Common myeloid progenitor, CD34-positive (primary cell): ENCODE results near the gene PET100.

ENCODE experiments used
- CTCF ChIA-PET: fragments of 350-600 bp; sonication (Branson Sonifier 250); formaldehyde crosslinking; loops from one replicate; lab custom pipeline; 2021; ENCODE audit warnings: antibody characterized with exemption; lab: Charles Lee
- POLR2A ChIA-PET: fragments of 350-600 bp; sonication (Branson Sonifier 250); formaldehyde crosslinking; loops from one replicate; lab custom pipeline; 2021; ENCODE audit warnings: antibody characterized with exemption; lab: Charles Lee
- DNase-seq, 3 donors: peaks; one replicate each; pipeline versions ENCODE4 v3.0.0 to v3.0.0-alpha.2; 2013
- H3K27ac ChIP-seq, 2 experiments: 1 replicate in 1 of 2; 2 replicates in 1 of 2; pipeline ENCODE4 v1.7.0; 2013; ENCODE audit warnings: inconsistent platforms in 2 of 2, low read length in 2 of 2, mild to moderate bottlenecking in 2 of 2, low read depth in 1 of 2, moderate library complexity in 1 of 2; ENCODE audit not compliant: severe bottlenecking in 2 of 2, insufficient read depth in 1 of 2, poor library complexity in 1 of 2
- H3K27me3 ChIP-seq, 5 experiments: replicated peaks in 2 of 5; 1 replicate in 3 of 5; 2 replicates in 2 of 5; pipeline versions ENCODE4 v1.6.1 to v1.7.0; 2013; ENCODE audit warnings: low read length in 4 of 5, mild to moderate bottlenecking in 2 of 5, moderate library complexity in 2 of 5, inconsistent platforms in 1 of 5; ENCODE audit not compliant: insufficient read depth in 5 of 5, control insufficient read depth in 4 of 5
- H3K36me3 ChIP-seq, 4 experiments: 1 replicate in 2 of 4; 2 replicates in 2 of 4; pipeline versions ENCODE4 v1.6.1 to v1.7.0; 2013; ENCODE audit warnings: low read length in 3 of 4, control low read depth in 1 of 4, mild to moderate bottlenecking in 1 of 4; ENCODE audit not compliant: control insufficient read depth in 4 of 4, insufficient read depth in 4 of 4
- H3K4me1 ChIP-seq, 4 experiments: 1 replicate in 3 of 4; 2 replicates in 1 of 4; pipeline versions ENCODE4 v1.6.1 to v1.7.1; 2013; ENCODE audit warnings: low read length in 3 of 4, mild to moderate bottlenecking in 3 of 4, control low read depth in 1 of 4, inconsistent platforms in 1 of 4, moderate library complexity in 1 of 4; ENCODE audit not compliant: control insufficient read depth in 4 of 4, insufficient read depth in 4 of 4; ENCODE audit errors: control extremely low read depth in 1 of 4
- H3K4me3 ChIP-seq, 7 experiments: 1 replicate in 4 of 7; 2 replicates in 3 of 7; pipeline versions ENCODE4 v1.5.1 to v1.7.0; 2013; ENCODE audit warnings: mild to moderate bottlenecking in 7 of 7, low read length in 6 of 7, moderate library complexity in 6 of 7, inconsistent platforms in 2 of 7, low read depth in 2 of 7, control low read depth in 1 of 7; ENCODE audit not compliant: insufficient read depth in 4 of 7, control insufficient read depth in 1 of 7; ENCODE audit errors: extremely low read depth in 1 of 7
- H3K9me3 ChIP-seq, 5 experiments: 1 replicate in 4 of 5; 2 replicates in 1 of 5; pipeline versions ENCODE4 v1.6.1 to v1.7.1; 2013; ENCODE audit warnings: low read length in 4 of 5, mild to moderate bottlenecking in 2 of 5, inconsistent platforms in 1 of 5, low read depth in 1 of 5, moderate library complexity in 1 of 5; ENCODE audit not compliant: control insufficient read depth in 4 of 5, insufficient read depth in 2 of 5; ENCODE audit errors: control extremely low read depth in 1 of 5
- WGBS: methylation state at CpG from one replicate; pipeline ENCODE4 v1.1.5; 2013; ENCODE audit not compliant: insufficient coverage; 5-methylcytosine and 5-hydroxymethylcytosine counted together

Gene PET100

DNA sequence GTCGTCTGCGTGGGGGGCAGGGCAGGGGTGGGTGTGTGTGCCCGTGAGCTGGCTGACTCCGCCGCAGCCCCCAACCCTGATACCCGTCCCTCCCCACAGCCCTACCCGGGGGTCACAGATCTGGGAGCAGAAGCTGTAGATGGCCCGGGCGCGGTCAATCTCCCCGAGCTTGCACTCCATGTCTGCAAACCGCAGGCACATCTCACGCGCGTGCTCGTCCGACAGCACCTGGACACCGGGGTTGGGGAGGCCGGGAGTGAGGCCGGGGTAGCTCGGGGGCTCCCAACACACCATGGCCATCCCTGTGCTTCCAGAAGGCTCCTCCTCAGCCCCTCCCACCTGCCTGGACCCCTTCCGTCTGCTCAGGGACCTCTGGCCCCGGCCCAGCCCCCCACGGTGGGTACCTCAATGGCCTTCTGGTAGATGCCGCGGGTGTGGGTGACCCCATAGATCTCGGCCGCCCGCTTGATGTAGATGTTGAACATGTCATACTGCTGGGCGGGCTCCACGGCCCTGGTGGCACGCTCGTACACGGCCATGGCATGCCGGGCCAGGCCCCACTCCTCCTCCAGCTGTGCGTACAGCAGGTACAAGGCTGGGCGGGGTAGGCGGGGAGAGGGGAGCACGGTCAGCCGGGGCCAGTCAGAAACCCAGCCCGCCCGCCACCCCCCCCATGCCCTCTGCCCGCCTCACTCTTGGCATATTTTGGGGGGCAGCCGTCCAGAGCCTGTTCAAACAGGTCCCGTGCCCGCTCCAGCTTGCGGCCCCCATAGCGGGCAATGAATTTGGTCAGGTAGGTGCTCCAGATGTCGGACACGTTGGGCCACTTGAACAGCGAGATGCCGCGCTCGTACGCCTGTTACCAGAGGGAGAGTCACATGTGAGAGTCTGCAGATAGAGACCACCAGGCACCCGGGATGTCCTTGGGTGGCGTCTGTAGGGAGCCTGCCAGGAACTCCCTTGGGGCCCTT is 8.9 kb upstream of the PET100 start:
- no peaks in the 10 kb centered on the region for H3K4me1 ChIP-seq
- peaks cover 7 to 77% (median 46%) of the 10 kb centered on the region in 4 experiments for H3K36me3 ChIP-seq
- H3K27ac ChIP-seq, result no peak overlapping the region
- POLR2A ChIA-PET, result no interaction called here
- WGBS, result 97% methylated on average over 44 of the region's 57 CpGs
- H3K4me3 ChIP-seq, result no peak overlapping the region
- no peak for DNase-seq
- CTCF ChIA-PET, result no interaction called here
- no peaks in the 10 kb centered on the region for H3K9me3 ChIP-seq
- H3K27me3 ChIP-seq, result no peaks in the 10 kb centered on the region

DNA sequence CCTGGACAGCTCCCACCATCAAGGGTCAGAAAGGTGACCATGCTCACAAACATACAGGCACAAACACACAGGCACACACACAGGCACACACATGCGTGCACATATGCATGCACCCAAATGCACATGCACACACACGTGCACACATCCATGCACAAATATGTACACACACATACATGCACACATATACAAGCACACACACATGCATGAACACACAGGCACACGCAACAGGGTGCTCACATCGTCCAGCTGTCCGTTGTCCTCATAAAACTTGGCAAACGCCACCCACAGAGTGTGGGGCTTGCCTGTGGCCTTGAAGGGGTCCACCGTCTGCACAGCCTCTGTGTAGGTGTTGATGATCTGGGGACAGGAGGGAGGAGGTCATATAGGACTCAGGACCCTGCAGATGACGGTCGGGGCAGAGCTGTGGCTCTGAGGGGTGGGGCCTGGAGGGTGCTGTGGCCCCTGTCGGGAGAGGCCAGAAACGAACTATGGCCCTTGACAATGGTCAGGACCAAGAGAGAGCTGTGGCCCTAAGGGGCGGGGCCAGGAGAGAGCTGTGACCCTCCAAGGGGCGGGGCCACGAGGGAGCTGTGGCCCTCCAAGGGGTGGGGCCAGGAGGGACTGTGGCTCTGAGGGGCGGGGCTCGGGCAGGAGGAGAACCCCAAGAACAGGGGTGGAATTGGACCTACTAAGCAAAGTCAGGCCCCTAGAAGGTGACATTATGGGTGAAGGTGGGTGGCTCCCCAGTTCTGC is 6.5 kb upstream of the PET100 start:
- 95% methylated on average over 14 of the region's 16 CpGs for WGBS
- no peak overlapping the region for H3K27ac ChIP-seq
- no peaks in the 10 kb centered on the region for H3K9me3 ChIP-seq
- H3K4me3 ChIP-seq, result no peak overlapping the region
- CTCF ChIA-PET, result interaction anchor here (0.7 to 1.1 kb wide), 2 partner anchors 12 to 55 kb away, joined by 3 to 5 read pairs; no protein-coding TSS in a partner anchor
- POLR2A ChIA-PET, result interaction anchor here (0.6 kb wide), 1 partner anchor 25 kb away, joined by 4 read pairs; no protein-coding TSS in a partner anchor
- H3K4me1 ChIP-seq, result peaks cover 0 to 4% (median 2%) of the 10 kb centered on the region in 4 experiments
- peaks cover 7 to 81% (median 56%) of the 10 kb centered on the region in 4 experiments for H3K36me3 ChIP-seq
- no peak for DNase-seq
- no peaks in the 10 kb centered on the region for H3K27me3 ChIP-seq

DNA sequence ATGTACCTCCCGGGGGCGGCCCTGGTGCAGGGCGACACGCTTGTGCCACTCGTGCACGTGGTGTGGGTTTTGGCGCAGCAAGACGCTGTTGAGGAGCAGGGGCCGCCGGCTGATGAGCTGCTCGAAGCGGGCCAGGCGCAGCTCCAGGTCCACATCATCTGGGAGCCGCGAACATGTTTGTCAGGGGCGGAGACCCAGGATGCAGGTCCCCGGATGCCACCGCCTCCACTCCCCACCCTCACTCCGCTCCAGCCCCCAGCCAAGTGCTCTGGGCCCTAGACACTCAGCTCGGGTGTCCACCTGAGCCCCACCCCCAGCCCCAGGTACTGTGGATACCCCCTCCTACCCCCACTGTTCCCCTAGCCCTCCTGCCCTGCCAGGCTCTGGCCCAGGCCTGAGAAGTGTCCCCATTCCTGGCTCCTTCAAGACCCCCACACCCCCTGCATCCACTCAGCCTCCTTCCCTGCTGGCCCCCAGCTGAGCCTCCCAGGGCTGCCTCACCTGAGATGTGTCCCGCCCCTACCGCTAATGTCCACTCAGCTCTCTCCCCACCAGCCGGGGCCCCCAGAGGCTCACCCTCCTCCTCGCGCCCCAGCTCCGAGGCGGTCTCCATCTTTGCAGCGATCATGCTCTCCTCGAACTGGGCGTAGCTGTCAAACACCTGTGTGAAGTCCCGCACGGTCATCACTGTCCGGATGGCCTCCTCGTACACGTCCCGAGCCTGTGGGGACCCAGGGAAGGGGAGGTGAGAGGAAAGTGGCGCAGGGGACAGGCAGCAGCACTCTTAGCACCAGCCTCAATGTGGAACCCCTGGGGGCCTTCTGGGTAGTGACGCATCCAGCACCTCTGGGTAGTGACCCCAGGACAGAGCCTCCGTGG is 5.6 kb upstream of the PET100 start:
- Histone ChIP-seq H3K4me1 (peaks cover 5 to 13% (median 11%) of the 10 kb centered on the region in 4 experiments), H3K27ac (no peak overlapping the region), H3K9me3 (no peaks in the 10 kb centered on the region), H3K4me3 (no peak overlapping the region), H3K27me3 (no peaks in the 10 kb centered on the region), H3K36me3 (peaks cover 7 to 74% (median 53%) of the 10 kb centered on the region in 4 experiments)
- DNase-seq, result no peak
- ChIA-PET POLR2A (interaction anchor here (0.6 kb wide), 1 partner anchor 24 kb away, joined by 4 read pairs; no protein-coding TSS in a partner anchor), CTCF (interaction anchor here (0.5 to 1.1 kb wide), 2 partner anchors 39 to 56 kb away, joined by 3 to 5 read pairs; no protein-coding TSS in a partner anchor)
- 92% methylated on average over 37 of the region's 39 CpGs for WGBS

DNA sequence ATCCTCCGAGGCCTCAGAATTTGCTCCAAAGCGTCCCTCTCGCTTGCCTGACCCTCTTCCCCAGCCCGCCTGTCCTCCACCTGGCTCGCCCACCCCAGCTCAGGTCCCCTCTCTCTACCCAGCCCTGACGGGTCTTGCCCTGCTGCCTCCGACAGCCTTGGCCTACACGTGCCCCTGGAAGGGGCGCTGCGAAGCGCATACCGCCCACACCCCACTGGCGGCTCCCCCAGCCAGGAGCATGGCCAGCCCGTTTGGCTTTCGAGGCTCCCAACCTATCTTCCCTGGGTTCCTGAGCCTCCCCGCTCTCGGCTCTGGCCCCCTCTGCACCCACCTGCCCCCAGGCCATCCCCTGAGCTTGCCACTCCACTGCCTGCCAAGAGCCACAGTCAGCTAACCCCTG is 4.8 kb upstream of the PET100 start:
- ChIA-PET POLR2A (no interaction called here), CTCF (interaction anchor here (0.5 kb wide), 1 partner anchor 38 kb away, joined by 3 read pairs; no protein-coding TSS in a partner anchor)
- H3K36me3 ChIP-seq, result peaks cover 7 to 67% (median 49%) of the 10 kb centered on the region in 4 experiments

DNA sequence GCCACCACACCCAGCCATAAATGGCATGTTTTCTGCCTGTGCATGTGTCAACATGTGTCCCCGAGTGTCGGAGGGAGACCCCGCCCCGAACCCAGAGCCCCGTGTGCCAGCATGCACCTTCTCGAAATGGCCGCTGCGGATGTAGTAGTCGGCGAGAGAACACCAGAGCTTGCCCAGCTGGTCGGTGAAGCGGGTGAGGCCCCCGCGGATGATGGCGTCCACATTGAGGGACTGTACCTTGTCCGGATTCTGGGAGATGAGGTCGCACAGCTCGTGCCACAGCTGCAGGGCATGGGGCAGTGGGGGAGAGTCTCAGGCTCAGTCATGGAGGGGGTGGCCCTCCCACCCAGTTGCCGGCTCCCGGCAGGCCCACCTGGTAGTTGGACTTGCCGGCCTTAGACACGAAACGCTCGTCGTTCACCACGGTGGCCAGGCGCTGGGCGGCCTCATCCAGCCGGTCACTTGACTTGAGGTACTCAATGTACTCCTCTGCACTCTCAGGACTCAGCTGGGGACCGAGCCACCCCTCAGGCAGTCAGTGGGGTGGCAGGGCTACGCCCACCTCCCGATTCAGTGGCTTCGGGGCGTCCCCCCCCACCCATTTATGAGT is 3.7 kb upstream of the PET100 start:
- H3K36me3 ChIP-seq, result peaks cover 7 to 57% (median 42%) of the 10 kb centered on the region in 4 experiments

More for the DNA sequence above, 4.8 kb upstream of the PET100 start:
- Histone ChIP-seq H3K9me3 (no peaks in the 10 kb centered on the region), H3K4me1 (peaks cover 5 to 15% (median 13%) of the 10 kb centered on the region in 4 experiments), H3K4me3 (no peak overlapping the region), H3K27ac (no peak overlapping the region), H3K27me3 (no peaks in the 10 kb centered on the region)
- no peak for DNase-seq
- WGBS, result 97% methylated on average over 15 of the region's 17 CpGs

DNA sequence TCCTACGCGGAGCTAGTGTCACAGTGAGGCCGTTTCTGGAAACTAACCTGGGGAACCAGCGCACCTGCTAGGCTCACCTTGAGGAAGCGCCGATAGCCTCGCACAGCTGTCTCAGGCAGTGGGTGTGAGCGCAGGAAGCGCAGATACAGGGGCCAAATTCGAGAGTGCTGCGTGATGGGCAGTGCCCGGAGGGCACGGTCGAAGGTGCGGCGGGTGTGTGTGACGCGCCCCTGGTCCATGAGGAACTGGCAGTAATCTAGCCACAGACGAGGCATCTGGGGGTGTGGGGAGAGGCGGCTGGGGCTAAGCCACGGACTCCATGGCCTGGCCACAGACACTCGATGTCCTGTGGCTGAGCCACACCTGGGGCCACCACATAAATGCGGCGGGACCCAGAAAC is 2.4 kb upstream of the PET100 start:
- Histone ChIP-seq H3K27ac (no peak overlapping the region), H3K27me3 (no peaks in the 10 kb centered on the region), H3K9me3 (no peaks in the 10 kb centered on the region), H3K4me3 (no peak overlapping the region), H3K4me1 (peaks cover 7 to 28% (median 25%) of the 10 kb centered on the region in 4 experiments), H3K36me3 (peaks cover 7 to 50% (median 35%) of the 10 kb centered on the region in 4 experiments)
- ChIA-PET POLR2A (no interaction called here), CTCF (interaction anchor here (1.5 kb wide), 1 partner anchor 54 kb away, joined by 4 read pairs; the partner anchor contains the start of gene TRAPPC5)
- no peak for DNase-seq
- 91% methylated on average over 21 of the region's 24 CpGs for WGBS

More for the DNA sequence above, 3.7 kb upstream of the PET100 start:
- POLR2A ChIA-PET, result no interaction called here
- CTCF ChIA-PET, result interaction anchor here (1.5 kb wide), 1 partner anchor 55 kb away, joined by 4 read pairs; the partner anchor contains the start of gene TRAPPC5
- Histone ChIP-seq H3K9me3 (no peaks in the 10 kb centered on the region), H3K27ac (no peak overlapping the region), H3K4me1 (peaks cover 7 to 26% (median 23%) of the 10 kb centered on the region in 4 experiments), H3K4me3 (no peak overlapping the region), H3K27me3 (no peaks in the 10 kb centered on the region)
- WGBS, result over 99% methylated on average over 30 of the region's 34 CpGs
- DNase-seq, result no peak
